Smooth muscle cell (in vitro differentiated cells): ENCODE data around the gene OPTC. TPM values are rescaled to one million over a fixed set of nuclear protein-coding genes. Genes with fewer than 3 reads are reported as not detected.
A peak's percentile ranks its signal among the peaks of the same experiment; 100 is the strongest.

ENCODE experiments used
- DNase-seq: peaks from one replicate; lab custom pipeline; 2025; ENCODE audit not compliant: unreplicated experiment; lab: John Stamatoyannopoulos, UW
- H2AFZ ChIP-seq: fragments of 200-600 bp; sonication (generic); 2 replicates; pipeline ENCODE4 v1.6.0; 2016; ENCODE audit warnings: antibody characterized with exemption, low read depth, mild to moderate bottlenecking
- H3F3A ChIP-seq: fragments of 200-600 bp; sonication (generic); 2 replicates; pipeline ENCODE4 v1.6.0; 2017; ENCODE audit warnings: antibody characterized with exemption, low read depth
- H3K27ac ChIP-seq: fragments of 200-600 bp; sonication (generic); 2 replicates; pipeline ENCODE4 v1.5.1; 2016; ENCODE audit warnings: low read depth, mild to moderate bottlenecking
- H3K27me3 ChIP-seq: fragments of 200-600 bp; sonication (generic); 2 replicates; pipeline ENCODE4 v1.6.1; 2016; ENCODE audit warnings: low read depth, mild to moderate bottlenecking
- H3K36me3 ChIP-seq: fragments of 200-600 bp; sonication (generic); 2 replicates; pipeline ENCODE4 v1.5.1; 2016; ENCODE audit warnings: low read depth
- H3K4me1 ChIP-seq: fragments of 200-600 bp; sonication (generic); 2 replicates; pipeline ENCODE4 v1.5.1; 2016; ENCODE audit warnings: low read depth
- H3K4me2 ChIP-seq: fragments of 200-600 bp; sonication (generic); 2 replicates; pipeline ENCODE4 v1.6.0; 2016; ENCODE audit warnings: mild to moderate bottlenecking
- H3K4me3 ChIP-seq: fragments of 200-600 bp; sonication (generic); 2 replicates; pipeline ENCODE4 v1.5.1; 2016; ENCODE audit warnings: mild to moderate bottlenecking
- H3K79me2 ChIP-seq: fragments of 200-600 bp; sonication (generic); 2 replicates; pipeline ENCODE4 v1.6.0; 2016; ENCODE audit warnings: low read depth, mild to moderate bottlenecking
- H3K9ac ChIP-seq: fragments of 200-600 bp; sonication (generic); 2 replicates; pipeline ENCODE4 v1.6.0; 2016; ENCODE audit warnings: low read depth
- H3K9me3 ChIP-seq: fragments of 200-600 bp; sonication (generic); replicated peaks from 2 replicates; pipeline ENCODE4 v1.5.1; 2016; ENCODE audit warnings: low read depth
- H4K20me1 ChIP-seq: fragments of 200-600 bp; sonication (generic); 2 replicates; pipeline ENCODE4 v1.6.0; 2016; ENCODE audit warnings: low read depth
- WGBS: methylation state at CpG from one replicate; pipeline ENCODE4 v1.1.7; 2016; ENCODE audit warnings: low lambda C conversion rate; 5-methylcytosine and 5-hydroxymethylcytosine counted together
- polyA plus RNA-seq: library from polyadenylated mRNA; unstranded; fragments of >200 nt; fragmentation: Nextera tagmentation; extraction: Ambion mirVana; gene quantifications from 2 replicates; pipeline ENCODE4 v1.2.1, GENCODE V29; 2016
- total RNA-seq: library from RNA; depleted of rRNA; stranded (reverse); fragments of >200 nt; gene quantifications from 2 replicates; pipeline ENCODE4 v1.2.3, GENCODE V29; 2014
- TF ChIP-seq, protein P1 (sequence below): fragments of 200-600 bp; sonication (generic); IDR thresholded peaks from 2 replicates; pipeline ENCODE4 v1.5.1; 2017; ENCODE audit warnings: borderline replicate concordance, mild to moderate bottlenecking, antibody characterized with exemption; ENCODE audit not compliant: insufficient read depth, poor library complexity, severe bottlenecking

The OPTC gene
- total and polyA plus RNA-seq, 2 experiments from 2014 or later: 0.46 TPM; not detected in 1

DNA sequence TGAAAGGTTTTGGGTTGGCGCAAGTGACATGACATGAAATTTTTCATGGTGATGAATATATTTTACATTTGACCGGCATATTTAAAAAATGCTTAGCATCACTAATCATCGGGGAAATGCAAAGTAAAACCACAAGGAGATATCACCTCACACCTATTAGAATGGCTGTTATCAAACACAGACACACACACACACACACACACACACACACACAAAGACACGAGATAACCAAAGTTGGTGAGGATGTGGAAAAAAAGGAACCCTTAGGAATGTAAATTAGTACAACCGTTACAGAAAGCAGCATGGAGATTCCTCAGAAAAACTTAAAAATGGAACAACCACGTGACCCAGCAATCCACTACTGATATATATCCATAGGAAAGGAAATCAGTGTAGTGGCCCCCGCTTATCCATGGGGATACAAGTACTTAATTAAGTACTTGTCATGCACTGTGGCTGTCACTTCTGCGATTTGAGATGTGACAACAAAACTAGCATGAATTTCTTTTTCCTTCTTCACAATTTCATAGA is 34.2 kb upstream of the OPTC start:
- Histone ChIP-seq H3F3A (peaks cover 7% of the 10 kb centered on the region), H3K4me3 (no peak overlapping the region), H3K9ac (no peak overlapping the region), H3K36me3 (no peaks in the 10 kb centered on the region), H3K4me2 (no peak overlapping the region), H3K4me1 (peaks cover 27% of the 10 kb centered on the region), H3K27ac (no peak overlapping the region), H3K79me2 (no peaks in the 10 kb centered on the region), H3K27me3 (no peaks in the 10 kb centered on the region), H2AFZ (no peak overlapping the region), H3K9me3 (no peaks in the 10 kb centered on the region), H4K20me1 (no peaks in the 10 kb centered on the region)
- 82% methylated on average over 8 of the region's 8 CpGs for WGBS
- no peak for DNase-seq
- TF ChIP-seq, protein P1, sequence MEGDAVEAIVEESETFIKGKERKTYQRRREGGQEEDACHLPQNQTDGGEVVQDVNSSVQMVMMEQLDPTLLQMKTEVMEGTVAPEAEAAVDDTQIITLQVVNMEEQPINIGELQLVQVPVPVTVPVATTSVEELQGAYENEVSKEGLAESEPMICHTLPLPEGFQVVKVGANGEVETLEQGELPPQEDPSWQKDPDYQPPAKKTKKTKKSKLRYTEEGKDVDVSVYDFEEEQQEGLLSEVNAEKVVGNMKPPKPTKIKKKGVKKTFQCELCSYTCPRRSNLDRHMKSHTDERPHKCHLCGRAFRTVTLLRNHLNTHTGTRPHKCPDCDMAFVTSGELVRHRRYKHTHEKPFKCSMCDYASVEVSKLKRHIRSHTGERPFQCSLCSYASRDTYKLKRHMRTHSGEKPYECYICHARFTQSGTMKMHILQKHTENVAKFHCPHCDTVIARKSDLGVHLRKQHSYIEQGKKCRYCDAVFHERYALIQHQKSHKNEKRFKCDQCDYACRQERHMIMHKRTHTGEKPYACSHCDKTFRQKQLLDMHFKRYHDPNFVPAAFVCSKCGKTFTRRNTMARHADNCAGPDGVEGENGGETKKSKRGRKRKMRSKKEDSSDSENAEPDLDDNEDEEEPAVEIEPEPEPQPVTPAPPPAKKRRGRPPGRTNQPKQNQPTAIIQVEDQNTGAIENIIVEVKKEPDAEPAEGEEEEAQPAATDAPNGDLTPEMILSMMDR: no peak

DNA sequence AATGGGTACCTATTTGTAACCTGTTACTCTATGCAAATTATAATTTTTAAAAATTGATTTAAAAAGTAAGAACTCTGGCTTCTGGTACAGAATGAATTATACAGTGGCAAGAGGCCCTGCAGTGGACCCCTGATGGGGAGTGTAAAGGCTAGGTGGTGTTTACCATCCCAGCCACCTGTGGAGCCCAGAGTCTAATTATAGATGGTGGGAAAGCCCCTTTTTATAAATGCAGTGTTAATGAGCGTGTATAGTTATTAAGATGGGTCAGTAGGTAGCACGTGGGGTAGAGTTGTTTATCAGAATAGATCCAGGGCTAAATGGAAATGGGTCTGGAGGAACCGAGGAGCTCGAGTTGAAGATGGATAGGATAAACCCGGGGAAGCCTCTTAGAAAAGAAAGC is 32.2 kb upstream of the OPTC start:
- no peak overlapping the region for H3K27ac ChIP-seq
- WGBS: 77% methylated on average over 5 of the region's 5 CpGs
- H3K36me3 ChIP-seq: no peaks in the 10 kb centered on the region
- H3K4me1 ChIP-seq: peaks cover 11% of the 10 kb centered on the region
- H3K79me2 ChIP-seq: no peaks in the 10 kb centered on the region
- no peak overlapping the region for H3K4me2 ChIP-seq
- H3K4me3 ChIP-seq: no peak overlapping the region
- no peaks in the 10 kb centered on the region for H4K20me1 ChIP-seq
- H3F3A ChIP-seq: peaks cover 11% of the 10 kb centered on the region
- TF ChIP-seq, protein P1: no peak
- H3K9ac ChIP-seq: no peak overlapping the region
- no peak overlapping the region for H2AFZ ChIP-seq
- no peak for DNase-seq
- H3K27me3 ChIP-seq: no peaks in the 10 kb centered on the region
- no peaks in the 10 kb centered on the region for H3K9me3 ChIP-seq

DNA sequence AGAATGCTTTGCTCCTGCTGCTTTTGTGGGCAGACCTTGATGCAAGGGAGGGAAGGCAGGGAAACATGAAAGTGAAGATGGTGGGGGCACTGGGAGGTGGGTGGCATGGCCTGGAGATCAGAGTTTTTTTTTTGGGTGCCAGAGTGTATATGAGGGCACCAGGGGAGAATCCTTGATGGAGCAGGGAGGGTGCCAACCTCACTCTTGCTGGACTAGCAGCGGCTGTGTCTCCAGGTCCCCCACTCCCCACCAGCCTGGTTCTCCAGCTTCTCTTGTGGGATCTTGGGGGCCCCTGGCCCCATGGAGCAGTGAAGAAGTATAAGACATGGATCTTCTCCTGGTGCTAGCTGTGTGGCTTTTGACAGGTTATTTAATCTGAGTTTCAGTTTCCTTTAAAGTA is 31.8 kb upstream of the OPTC start:
- peaks cover 8% of the 10 kb centered on the region for H3K4me1 ChIP-seq
- no peak for DNase-seq
- H4K20me1 ChIP-seq: no peaks in the 10 kb centered on the region
- H3K9ac ChIP-seq: no peak overlapping the region
- H3K27ac ChIP-seq: no peak overlapping the region
- no peaks in the 10 kb centered on the region for H3K27me3 ChIP-seq
- no peak overlapping the region for H3K4me2 ChIP-seq
- no peak overlapping the region for H2AFZ ChIP-seq
- no peaks in the 10 kb centered on the region for H3K9me3 ChIP-seq
- no CpG with 5 or more reads among the region's 1 CpG for WGBS
- TF ChIP-seq, protein P1: no peak
- H3F3A ChIP-seq: peaks cover 12% of the 10 kb centered on the region
- H3K36me3 ChIP-seq: no peaks in the 10 kb centered on the region
- no peak overlapping the region for H3K4me3 ChIP-seq
- no peaks in the 10 kb centered on the region for H3K79me2 ChIP-seq

DNA sequence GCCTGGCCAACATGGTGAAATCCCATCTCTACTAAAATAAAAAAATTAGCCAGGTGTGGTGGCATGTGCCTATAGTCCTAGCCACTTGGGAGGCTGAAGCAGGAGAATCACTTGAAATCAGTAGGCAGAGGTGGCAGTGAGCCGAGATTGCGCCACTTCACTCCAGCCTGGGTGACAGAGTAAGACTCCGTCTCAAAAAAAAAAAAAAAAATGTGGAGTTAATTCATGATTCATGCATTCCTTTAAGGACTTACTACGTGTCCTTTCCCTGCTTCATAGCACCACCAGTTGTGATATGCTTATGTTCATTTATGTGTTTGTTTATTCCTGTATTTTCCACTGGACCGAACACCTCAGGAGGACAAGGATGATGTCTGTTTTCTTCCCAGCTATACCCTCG is 31.1 kb upstream of the OPTC start:
- H3K79me2 ChIP-seq: no peaks in the 10 kb centered on the region
- H3K27me3 ChIP-seq: no peaks in the 10 kb centered on the region
- H3F3A ChIP-seq: peaks cover 12% of the 10 kb centered on the region
- peak overlapping the region; percentile 91 for H3K27ac ChIP-seq
- H3K9me3 ChIP-seq: no peaks in the 10 kb centered on the region
- no peaks in the 10 kb centered on the region for H3K36me3 ChIP-seq
- TF ChIP-seq, protein P1: no peak
- H3K4me3 ChIP-seq: no peak overlapping the region
- H3K4me1 ChIP-seq: peaks cover 8% of the 10 kb centered on the region
- no peak overlapping the region for H3K4me2 ChIP-seq
- WGBS: 27% methylated on average over 6 of the region's 6 CpGs
- no peaks in the 10 kb centered on the region for H4K20me1 ChIP-seq
- no peak for DNase-seq
- H3K9ac ChIP-seq: peak overlapping the region; percentile 37
- H2AFZ ChIP-seq: peak overlapping the region; percentile 30
